ENCODE measurements around the gene AKT2.

AKT2 gene

DNA sequence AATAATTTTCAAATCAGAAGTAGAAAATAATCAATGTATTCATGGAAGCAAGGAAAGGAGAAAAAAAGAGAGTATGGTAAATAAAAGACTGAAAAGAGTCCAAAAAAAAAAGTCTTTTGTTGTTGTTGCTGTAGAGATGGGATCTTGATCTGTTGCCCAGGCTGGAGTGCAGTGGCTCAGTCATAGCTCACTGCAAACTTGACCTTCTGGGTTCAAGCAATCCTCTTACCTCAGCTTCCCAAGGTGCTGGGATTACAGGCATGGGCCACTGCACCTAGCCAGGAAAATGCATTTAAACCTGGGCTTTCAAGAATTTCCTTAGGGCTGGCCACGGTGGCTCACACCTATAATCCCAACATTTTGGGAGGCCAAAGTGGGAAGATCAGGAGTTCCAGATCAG is 100.9 kb downstream of the AKT2 start:
- no peak for DNase-seq (ENCODE audit: low read depth)
